Measurements from ENCODE around the gene SACM1L.
A peak's percentile ranks its signal among the peaks of the same experiment; 100 is the strongest.
"Not testable (repeated sequence)": the region's sequence is repeated elsewhere in the genome, so short reads cannot be mapped to it uniquely, and the experiment has no call there.

Gene SACM1L

DNA sequence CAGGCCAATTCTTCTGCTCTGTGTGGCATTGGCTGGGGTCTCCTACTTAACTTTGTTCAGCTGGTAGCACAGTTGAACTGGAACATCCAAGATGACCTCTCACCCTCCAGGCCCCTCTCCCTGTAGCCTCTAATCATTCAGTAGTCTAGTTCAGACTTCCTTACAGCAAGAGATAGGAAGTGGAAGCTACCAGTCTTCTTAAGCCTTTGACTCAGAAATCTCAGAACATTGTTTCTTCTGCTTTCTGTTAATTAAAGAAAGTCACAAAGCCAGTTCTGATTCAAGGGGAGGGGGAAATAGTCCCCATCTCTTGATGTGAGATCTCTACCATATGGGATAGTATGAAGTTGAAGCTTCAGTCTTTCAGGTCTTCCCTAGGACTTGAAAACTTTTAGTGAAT is 18.8 kb upstream of the SACM1L start:
- DNase-seq, result no peak

DNA sequence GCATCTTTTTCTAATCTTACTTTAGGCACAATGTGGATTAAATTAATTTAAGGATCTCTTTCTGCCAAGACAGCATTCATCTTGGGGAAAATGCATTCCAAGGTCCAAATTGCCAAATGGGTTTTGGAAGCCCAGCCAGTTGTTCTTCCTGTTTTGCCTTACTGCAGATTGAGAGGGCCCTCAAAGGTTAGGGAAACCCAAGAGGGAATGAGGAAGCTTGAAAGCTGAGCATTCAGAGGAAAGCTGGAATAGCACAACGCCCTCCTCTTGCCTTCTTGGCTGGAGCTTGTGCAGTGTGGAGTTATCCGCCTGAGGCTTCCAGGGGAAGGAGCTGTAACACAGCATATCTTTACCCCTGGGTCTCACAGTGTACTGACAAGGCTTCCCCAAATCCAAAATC is 18.2 kb upstream of the SACM1L start:
- no peak for DNase-seq

DNA sequence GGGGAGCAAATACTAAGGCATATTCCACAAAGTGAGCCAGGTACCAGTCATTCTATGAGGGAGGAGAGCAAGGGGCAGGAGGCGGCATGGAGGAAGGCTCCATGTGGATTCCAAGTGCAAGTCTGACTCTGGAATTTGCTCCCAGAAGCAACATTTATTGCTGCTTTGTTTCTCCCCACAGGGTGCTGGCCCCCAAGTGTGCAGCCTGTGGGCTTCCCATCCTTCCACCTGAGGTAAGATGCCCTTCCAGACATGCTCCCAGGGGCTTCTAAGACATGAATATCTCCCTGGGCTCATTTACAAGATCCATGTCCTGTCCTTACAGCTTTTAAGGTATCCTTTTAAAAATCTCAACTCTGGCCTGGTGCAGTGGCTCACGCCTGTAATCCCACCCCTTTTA is 15.9 kb upstream of the SACM1L start:
- no peak for DNase-seq

DNA sequence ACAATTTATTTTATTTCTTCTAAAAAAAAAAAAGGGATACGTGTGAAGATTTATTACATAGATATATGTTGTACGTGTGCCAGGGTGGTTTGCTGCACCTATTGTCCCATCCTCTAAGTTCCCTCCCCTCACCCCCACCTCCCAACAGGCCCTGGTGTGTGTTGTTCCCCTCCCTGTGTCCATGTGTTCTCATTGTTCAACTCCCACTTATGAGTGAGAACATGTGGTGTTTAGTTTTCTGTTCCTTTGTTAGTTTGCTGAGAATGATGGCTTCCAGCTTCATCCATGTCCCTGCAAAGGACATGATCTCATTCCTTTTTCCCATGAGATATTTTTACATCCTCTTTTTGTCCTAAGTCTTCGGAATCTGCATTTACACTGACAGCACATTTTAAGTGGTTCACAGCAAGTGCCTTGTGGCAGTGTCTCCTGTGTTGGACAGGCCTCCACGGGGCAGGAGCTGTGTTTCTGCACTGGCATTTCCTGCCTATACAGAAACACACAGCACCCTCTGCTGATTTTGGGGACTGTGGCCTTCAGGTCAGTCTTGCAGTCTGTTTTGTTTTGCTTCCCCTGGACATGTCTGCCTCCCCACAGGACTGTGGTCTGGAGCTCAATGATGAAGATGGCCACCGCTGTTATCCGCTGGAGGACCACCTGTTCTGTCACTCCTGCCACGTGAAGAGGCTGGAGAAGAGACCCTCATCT is 12.7 kb upstream of the SACM1L start:
- DNase-seq, result no peak

DNA sequence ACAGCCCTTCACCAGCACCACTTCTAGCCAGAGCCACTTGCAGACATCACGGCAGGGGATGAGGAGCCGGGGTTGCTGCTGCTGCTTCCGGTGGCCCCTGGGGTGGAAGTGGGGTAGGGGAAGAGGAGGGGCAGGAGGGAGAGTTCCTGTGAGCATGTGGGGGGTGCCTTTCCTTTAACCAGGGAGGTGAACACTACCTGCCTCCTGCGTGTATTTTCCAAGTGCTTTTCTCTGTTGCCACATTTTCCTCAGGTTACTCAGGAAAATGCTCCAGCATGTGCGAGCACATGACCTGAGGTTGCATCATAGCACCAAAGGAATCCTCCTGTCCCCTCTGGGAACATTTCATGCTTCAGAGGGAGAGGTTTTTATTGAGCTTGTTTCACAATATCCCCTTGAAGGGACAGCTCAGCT is 12.2 kb upstream of the SACM1L start:
- peak; percentile 71 for DNase-seq

DNA sequence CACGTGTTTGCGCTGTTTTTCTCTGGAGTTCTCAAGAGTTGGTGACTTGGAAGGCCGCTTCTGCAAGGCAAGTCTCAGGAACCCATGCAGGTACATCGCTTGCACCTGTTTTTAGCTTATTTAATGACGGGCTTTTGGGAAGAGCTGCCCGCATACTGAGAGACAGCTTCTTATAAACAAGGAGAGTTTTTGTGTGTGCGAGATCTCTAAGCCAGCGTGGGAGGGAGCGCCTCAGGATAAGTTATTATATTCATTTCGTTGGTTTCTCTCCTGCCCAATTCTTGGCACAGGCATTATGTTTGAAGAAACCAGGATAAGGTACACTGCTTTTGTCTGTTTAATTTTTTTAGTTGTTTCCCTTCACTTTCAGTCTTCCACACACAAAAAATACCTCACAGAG is 11.4 kb upstream of the SACM1L start:
- no peak for DNase-seq

DNA sequence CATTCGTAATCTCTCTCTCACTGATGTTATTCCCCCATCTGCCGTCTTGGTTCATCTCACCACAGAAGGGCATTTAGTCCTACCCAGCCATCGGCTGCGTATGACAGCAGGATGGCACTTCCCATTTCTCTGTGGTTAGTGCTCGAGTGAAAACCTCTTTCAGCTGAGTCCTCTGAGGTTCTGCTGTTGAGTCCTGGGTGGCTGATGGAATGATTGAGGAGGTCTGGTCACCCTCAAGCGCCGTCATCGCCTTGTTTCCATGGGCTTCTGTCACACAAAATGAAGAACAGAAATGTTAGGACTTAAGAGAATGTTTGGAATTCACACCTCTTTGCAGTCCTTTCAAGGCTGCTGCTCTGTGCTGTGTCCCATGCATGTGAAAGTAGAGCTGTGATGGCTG is 9.4 kb upstream of the SACM1L start:
- peak; percentile 87 for DNase-seq

DNA sequence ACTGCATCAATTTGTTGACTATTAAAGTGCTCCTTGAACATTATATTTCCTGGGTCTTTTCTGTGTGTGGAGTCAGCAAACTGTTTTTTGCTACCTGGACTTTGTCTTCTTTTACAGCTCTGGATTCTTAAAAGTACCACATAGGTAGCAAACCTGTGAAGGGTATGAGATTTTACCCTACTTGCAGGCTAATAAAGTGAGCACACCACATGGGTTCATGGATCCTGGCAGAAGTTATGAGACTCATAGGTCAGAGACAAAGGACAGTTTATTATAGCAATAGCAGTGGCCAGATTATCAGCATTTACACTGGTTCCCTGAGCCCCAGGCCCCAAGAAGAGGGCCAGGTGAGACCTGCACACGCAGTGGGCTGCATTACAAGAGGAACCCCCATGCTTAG is 8.0 kb upstream of the SACM1L start:
- DNase-seq, result no peak

DNA sequence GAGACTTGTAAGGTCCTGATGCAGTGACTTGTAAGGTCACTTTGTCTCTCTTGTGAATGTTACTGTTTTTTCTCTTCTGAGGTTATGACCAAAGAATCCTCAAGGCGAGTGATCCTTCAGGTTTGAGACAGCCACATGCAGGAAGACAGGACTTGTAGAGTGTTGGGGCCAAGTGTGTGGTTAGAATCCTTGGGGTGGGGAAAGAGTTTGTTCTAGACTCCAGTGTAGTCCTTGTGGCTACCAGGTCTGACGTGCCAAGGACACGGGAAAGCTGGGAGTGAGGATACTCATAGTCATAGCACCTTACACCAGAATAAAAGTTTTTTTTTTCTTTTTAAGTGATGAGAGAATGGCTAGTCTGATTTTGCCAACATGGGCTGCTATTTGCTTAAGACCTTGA is 7.3 kb upstream of the SACM1L start:
- no peak for DNase-seq

DNA sequence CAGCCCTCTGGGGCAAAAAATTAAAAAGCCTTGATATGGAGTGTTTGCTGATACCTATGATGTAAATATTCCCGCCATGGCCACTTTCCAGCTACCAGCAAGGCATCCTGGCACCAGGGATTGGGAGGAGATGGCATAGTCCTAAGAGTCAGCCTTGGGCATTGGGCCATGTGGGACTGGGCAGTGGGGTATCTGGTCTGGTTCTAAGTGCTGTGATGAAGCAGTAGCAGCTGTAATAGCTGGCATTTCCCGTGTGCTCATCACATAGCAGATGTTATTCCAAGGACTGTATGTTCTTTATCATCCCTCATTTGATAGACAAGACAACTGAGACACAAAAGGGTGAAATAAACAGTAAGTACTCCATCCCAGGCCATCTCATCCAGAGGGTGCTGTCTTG is 6.9 kb upstream of the SACM1L start:
- DNase-seq, result no peak

DNA sequence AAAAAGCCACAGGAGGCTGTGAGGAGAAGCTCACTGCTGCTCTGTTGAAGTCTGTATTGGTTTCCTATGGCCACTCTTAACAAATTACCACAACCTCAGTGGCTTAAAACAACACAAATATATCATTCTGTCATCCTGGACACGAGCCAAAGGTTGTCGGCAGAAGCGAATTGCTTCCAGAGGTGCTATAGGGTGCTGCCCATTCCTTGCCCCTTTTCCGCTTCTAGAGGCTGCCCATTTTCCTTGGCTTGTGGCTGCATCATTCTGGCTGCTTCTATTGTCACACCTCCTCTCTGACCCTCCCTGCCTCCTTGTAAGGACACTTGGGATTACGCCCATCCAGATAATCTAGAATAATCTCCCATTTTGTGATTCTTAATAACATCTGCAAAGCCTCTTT is 6.4 kb upstream of the SACM1L start:
- DNase-seq, result no peak

DNA sequence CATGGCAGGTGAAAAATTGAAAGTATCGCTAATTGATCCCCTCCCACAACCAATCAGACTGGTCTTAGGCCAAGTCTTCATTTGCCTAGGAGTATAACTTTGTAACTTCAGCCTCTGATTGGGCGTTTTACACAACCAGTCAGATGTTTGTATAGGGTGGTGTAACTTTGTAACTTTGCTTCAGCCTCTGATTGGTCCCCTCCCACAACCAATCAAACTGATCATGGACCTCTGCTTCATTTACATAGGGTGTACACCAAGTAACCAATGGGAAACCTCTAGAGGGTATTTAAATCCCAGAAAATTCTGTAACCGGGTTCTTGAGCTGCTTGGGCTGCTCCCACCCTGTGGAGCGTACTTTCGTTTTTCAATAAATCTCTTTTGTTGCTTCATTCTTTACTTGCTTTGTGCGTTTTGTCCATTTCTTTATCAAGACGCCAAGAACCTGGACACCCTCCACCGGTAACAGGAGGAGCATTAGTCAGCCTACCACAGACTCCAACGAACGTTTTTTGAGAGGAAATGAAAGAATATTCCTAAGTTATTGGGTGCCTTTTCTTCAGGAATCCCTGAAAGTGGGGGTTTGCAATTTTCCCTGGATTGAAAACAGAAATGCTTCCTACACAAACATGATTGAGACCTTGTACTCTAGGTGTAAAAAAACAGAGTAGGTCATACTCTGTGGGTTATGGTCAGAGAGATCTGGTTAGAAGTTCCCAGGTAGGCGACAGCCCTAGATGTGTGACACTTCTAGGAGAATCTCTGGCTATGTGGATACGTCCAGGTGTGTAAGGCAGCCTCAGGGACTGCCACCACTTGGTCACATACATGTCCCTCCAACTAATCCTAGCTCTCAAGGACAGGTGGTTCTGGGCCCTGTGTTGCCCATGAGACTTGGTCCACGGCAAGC is 5.5 kb upstream of the SACM1L start:
- no peak for DNase-seq

DNA sequence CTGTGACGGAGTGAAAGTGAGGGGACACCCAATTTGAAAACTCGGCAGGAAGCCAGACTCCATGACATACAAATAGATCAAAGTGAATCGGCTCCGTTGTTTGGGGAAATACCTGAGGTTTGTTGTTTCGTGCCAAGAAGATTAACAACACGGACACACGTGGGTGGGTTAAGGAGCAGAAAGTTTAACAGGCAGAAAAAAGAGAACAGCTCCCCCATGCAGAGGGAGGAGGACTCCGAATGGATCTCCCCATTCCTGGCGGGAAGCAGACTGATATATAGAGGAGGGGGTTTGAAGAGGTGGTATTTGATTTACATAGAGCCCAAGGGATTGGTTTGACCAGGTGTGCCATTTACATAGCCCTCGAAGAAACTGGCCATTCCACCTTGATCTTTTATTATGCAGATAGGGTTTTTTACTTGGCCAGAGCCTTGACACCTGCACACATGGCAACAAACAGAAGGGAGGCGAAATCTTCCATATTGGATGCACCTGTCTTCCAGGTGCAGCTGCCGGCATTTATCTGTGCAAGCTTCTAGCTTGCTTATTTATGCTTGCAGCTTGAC is 4.8 kb upstream of the SACM1L start:
- no peak for DNase-seq

DNA sequence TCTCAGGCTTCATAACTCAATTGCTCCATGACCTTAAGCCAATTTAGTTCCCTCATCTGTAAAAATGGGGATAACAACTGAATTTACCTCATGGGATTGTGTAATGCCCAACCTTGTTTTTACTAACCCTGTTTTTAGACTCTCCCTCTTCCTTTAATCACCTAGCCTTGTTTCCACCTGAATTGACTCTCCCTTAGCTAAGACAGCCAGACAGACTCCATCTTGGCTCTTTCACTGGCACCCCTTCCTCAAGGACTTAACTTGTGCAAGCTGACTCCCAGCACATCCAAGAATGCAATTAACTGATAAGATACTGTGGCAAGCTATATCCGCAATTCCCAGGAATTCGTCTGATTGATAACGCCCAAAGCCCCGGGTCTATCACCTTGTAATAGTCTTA is 3.5 kb upstream of the SACM1L start:
- DNase-seq, result not testable (repeated sequence)

DNA sequence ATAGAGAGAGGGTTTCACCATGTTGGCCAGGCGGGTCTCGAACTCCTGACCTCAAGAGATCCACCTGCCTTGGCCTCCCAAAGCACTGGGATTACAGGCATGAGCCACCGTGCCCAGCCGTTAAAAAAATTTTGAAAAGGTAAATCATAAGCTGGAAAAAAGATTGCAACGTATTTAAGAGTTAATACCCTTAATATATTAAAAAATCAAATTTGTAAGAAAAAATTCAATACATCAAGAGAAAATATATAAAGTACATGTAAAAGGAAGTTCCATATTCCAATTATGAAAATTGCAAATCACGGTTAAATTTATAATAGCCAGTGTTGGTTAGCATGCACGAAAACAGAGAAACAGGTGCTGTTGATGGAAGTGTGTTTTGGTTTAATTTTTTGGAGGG is 2.3 kb upstream of the SACM1L start:
- no peak for DNase-seq

DNA sequence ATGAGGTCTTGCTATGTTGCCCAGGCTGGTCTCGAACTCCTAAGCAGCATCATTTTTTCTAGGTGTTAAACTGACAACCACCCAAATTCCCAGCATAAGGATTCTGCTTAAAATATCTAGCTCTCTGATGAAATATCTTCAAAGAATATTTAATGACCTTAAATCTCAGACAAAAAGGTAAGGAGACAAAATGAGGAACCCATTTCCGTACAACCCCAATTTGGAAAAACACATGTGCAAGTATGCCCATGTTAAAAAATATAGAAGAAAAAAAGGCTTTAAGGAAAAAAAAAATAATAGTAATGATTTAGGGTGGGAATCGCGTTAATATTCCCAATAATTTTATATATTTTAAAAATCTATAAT is 1.4 kb upstream of the SACM1L start:
- peak; percentile 30 for DNase-seq

DNA sequence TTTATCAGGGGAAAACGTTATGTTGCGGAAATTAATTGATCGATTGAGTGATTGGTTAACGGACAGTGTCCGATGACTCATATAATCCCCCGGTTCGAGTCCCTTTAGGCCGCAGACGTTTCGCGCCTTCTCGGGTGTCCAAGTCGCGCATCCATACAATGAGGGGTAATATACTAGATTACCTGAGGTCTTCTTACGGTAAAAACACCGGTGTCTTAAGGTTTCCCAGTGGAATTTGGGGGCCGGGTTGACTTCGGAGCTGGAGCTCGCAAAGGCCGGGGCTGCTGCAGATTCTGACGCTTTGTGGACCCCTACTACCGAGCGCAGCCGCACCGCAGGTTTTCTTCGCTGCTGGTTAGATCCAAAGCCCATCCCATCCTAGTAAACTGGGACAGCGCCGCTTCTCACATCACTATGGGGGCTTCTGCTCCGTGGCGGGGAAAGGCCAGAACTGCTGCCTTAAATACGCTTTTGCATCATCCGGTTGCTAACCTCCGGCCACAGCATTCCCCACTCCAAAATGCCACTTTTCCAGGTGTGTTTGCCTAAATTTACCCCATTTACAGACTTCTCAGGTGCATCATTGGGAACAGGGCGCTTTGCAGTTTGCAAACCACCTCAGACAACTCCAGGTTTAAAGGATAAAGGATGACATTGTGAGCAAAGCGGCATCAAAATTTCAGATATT is 858 bp upstream of the SACM1L start:
- DNase-seq, result peak; percentile 84

DNA sequence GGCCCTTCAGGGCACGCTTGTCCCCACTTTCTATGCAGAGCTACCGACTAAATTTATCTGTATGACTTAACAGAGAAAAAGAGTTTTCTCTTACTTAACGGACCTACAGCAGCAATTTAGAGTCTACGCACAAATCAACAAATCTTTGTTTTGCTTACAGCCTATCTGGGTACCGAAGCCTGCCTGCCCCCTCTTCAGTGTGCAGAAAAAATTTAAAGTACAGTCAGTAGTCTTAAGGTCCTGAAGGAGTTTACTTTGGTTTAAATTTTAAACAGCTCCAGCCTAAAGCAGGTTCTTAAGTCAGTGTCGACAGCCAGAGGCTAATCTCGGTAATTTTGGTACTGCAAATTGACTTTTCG is 570 bp downstream of the SACM1L start:
- DNase-seq, result no peak

DNA sequence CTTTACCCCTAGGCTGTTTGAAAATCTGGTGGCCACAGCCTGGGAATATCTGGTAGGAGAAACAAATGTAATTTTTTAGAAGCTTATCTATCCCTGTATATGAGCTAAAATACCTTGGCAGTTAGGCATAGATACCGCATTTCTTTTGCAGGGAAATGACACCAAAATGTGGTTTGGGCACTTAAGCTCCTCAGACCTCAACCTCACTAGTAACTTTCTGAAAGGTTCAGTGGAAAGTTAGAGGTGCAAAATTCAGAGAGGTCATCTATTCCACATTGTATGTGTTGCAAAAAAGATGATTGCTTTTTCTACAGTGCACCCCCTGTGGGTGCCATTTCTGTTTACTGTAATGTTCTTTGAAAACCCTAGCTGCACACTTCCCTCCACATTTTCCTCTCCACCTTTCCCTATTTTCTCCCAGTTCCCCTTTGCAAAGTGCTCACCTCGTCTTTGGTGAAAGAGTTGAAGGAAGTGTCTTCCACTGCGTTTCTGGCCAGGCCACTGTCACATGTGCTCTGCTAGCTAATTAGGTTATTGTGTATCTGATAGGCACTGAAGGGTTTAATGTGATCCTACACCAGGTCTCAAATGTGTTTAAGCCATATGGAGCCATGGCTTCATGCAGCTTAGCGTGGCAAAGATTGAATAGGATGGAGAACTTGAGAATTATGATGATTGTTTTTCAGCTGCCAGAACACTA is 1.3 kb downstream of the SACM1L start:
- peak; percentile 57 for DNase-seq

DNA sequence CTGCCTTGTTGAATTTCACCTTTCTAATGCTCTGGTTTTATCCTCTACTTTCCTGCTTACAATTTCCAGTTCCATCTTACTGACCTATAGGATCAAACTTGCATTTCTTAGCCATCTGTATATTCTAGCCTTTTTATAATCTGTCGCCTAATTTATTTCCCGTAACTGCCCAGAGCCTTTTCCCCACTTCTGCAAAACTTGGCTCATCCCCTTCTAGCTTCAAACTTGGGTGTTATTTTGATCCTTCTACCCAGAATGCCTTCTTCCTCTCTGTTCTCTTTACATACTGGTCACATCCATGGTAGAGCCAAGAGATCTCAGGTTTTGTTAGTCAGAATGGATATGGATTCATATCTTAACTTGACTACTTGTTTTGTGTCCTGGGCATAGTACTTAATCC is 2.6 kb downstream of the SACM1L start:
- DNase-seq, result no peak

DNA sequence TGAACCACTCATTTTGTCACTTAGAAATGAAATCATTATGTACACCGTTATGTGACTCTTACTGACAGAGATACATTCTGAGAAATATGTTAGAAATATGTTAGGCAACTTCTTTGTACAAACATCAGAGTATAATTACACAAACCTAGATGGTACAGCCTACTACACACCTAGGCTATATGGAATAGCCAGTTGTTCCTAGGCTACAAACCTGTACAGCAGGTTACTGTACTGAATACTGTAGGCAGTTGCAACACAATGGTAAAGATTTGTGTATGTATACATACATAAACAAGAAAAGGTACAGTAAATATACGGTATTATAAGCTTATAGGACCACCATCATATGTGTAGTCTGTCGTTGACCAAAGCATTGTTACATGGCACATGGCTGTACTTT is 3.7 kb downstream of the SACM1L start:
- DNase-seq, result no peak

DNA sequence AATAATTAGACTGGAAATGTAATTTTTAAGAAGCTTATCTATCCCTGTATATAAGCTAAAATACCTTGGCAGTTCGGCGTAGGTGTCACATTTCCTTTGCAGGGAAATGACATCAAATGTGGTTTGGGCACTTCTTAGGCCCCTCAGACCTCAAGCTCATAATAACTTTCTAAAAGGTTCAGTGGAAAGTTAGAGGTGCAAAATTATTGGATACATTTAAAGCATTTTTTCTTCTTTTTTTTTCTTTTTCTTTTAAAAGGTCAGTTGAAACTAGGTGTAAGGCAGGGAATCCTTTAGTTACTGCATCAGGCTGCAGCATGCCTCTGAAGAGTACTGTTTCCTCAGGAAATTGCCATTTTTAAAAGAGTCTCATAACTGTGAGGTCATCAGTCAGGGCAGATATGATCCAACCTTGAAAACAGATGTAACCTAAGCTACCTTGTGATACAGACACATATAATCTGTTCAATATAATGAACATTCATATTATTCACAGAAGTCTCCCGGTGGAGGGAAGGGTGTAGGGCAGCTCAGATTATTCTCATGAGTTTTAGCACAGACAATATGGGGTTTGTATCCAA is 4.8 kb downstream of the SACM1L start:
- DNase-seq, result peak; percentile 46

DNA sequence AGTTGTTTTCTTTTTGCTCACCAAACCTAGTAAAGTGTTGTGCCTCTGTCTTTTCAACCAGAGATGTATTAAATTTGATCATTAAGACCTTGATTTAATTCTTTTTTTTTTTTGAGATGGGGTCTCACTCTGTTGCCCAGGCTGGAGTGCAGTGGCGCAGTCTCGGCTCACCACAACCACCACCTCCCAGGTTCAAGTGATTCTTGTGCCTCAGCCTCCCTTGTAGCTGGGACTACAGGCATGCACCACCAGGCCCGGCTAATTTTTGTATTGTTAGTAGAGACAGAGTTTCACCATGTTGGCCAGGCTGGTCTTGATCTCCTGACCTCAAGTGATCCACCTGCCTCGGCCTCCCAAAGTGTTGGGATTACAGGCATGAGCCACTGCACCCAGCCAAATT is 6.0 kb downstream of the SACM1L start:
- not testable (repeated sequence) for DNase-seq
